A673 (cell line): ENCODE results near the gene OLFM1. TPM values are rescaled to one million over a fixed set of nuclear protein-coding genes. Genes with fewer than 3 reads are reported as not detected.

Source experiments
- BruUV-seq: library from RNA; stranded (reverse); fragments of 400-500 nt; replicated peaks from 2 replicates; lab custom pipeline; 2021; lab: Mats Ljungman, UMichigan
- CTCF ChIA-PET: fragments of 300-600 bp; sonication (Branson Sonifier 250); formaldehyde crosslinking; loops from one replicate; lab custom pipeline; 2022; ENCODE audit warnings: antibody characterized with exemption; lab: Charles Lee
- POLR2A ChIA-PET: fragments of 300-600 bp; sonication (Branson Sonifier 250); formaldehyde crosslinking; loops from one replicate; lab custom pipeline; 2022; ENCODE audit warnings: antibody characterized with exemption; ENCODE audit not compliant: low non-redundant PET; lab: Charles Lee
- DNase-seq: peaks from one replicate; pipeline ENCODE4 v3.0.0-alpha.2; 2015; ENCODE audit warnings: low spot score
- H3K27ac ChIP-seq: fragments of 200-600 bp; sonication (generic); 2 replicates; pipeline ENCODE4 v1.5.1; 2016; ENCODE audit warnings: mixed run types, low read depth, mild to moderate bottlenecking, mixed read lengths, antibody characterized with exemption, low read length; ENCODE audit not compliant: poor library complexity, severe bottlenecking
- H3K27me3 ChIP-seq: fragments of 200-600 bp; sonication (generic); replicated peaks from 2 replicates; pipeline ENCODE4 v1.6.1; 2017; ENCODE audit warnings: mixed run types, low read depth, mild to moderate bottlenecking, mixed read lengths, antibody characterized with exemption, low read length; ENCODE audit not compliant: insufficient read depth, poor library complexity
- H3K36me3 ChIP-seq: fragments of 200-600 bp; sonication (generic); 2 replicates; pipeline ENCODE4 v1.6.1; 2016; ENCODE audit warnings: mixed run types, mild to moderate bottlenecking, mixed read lengths, antibody characterized with exemption, low read length; ENCODE audit not compliant: insufficient read depth, poor library complexity, severe bottlenecking
- H3K4me1 ChIP-seq: fragments of 200-600 bp; sonication (generic); 2 replicates; pipeline ENCODE4 v1.6.1; 2017; ENCODE audit warnings: mixed run types, mild to moderate bottlenecking, mixed read lengths, antibody characterized with exemption, low read length; ENCODE audit not compliant: insufficient read depth, poor library complexity, severe bottlenecking
- H3K4me3 ChIP-seq: fragments of 200-600 bp; sonication (generic); 2 replicates; pipeline ENCODE4 v1.5.1; 2016; ENCODE audit warnings: low read depth, mixed run types, mild to moderate bottlenecking, mixed read lengths, low read length; ENCODE audit not compliant: poor library complexity, severe bottlenecking
- H3K9me3 ChIP-seq: fragments of 200-600 bp; sonication (generic); 2 replicates; pipeline ENCODE4 v1.6.1; 2016; ENCODE audit warnings: mixed run types, low read depth, mild to moderate bottlenecking, mixed read lengths, antibody characterized with exemption, low read length; ENCODE audit not compliant: poor library complexity, severe bottlenecking
- CTCF ChIP-seq: fragments of 300-800, 200-600 bp; sonication (generic); conservative IDR thresholded peaks from 2 replicates; pipeline ENCODE4 v1.5.1; 2017; ENCODE audit warnings: low read depth, mild to moderate bottlenecking, antibody characterized with exemption, low read length, moderate library complexity, mixed read lengths
- EZH2 ChIP-seq: fragments of 200-600 bp; sonication (generic); IDR thresholded peaks from 2 replicates; pipeline ENCODE4 v1.6.1; 2017; ENCODE audit warnings: borderline replicate concordance, low read depth, mild to moderate bottlenecking, mixed read lengths, antibody characterized with exemption, low read length; ENCODE audit not compliant: poor library complexity, severe bottlenecking
- intact Hi-C: fragments of 100-400 bp; cut with micrococcal nuclease; formaldehyde crosslinking; loops from one replicate; pipeline ENCODE4 v1.10.0; 2022; ENCODE audit not compliant: unreplicated experiment
- total RNA-seq: library from RNA; stranded (reverse); gene quantifications from 2 replicates; pipeline ENCODE4 v1.2.3, GENCODE V29; 2021

Gene OLFM1
- total RNA-seq, 1 experiment from 2014 or later, result 308 TPM

DNA sequence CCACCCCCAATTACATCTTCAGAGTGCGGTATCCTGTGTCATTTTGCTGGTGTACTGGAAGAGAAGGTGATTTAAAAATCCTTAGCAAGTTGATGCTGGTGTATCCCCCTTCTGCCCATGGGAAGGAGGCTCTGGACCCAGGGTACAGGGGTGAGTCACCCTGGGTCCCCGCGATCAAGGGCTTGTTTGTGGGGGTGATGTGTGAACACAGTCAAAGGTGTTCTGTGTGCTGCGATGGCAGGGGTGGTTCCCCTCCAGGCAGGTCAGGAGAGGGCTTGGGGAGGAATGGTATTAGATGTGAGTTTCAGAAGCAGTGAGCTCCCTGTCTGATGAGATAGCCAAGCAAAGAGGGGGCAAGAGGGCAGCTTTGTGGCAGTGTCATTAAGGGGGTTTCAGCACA lies 28.9 kb downstream of the OLFM1 start:
- BruUV-seq, result no TSS peak
- CTCF ChIA-PET, result no interaction called here

GRCh38 chr9:135116881-135117280 lies 29.4 kb downstream of the OLFM1 start:
- intact Hi-C loops, result no loop called here
- Histone ChIP-seq H3K4me1 (peaks cover 22% of the 10 kb centered on the region), H3K36me3 (peaks cover 69% of the 10 kb centered on the region), H3K4me3 (no peak overlapping the region), H3K27me3 (no peaks in the 10 kb centered on the region), H3K9me3 (no peaks in the 10 kb centered on the region), H3K27ac (peak overlapping the region; percentile 43)
- DNase-seq, result peak; percentile 80
- ChIA-PET POLR2A (interaction anchor here (0.6 kb wide), 1 partner anchor 15 kb away, joined by 5 read pairs; no protein-coding TSS in a partner anchor), CTCF (no interaction called here)
- BruUV-seq, result no TSS peak
- TF ChIP-seq EZH2 (no peak), CTCF (no peak)

More for the DNA sequence above, 28.9 kb downstream of the OLFM1 start:
- no peak overlapping the region for H3K4me3 ChIP-seq
- TF ChIP-seq EZH2 (no peak), CTCF (no peak)
- intact Hi-C loops, result no loop called here
- no peak for DNase-seq
- peak overlapping the region; percentile 41 for H3K27ac ChIP-seq
- POLR2A ChIA-PET, result no interaction called here
- H3K36me3 ChIP-seq, result peaks cover 66% of the 10 kb centered on the region
- H3K9me3 ChIP-seq, result no peaks in the 10 kb centered on the region
- peaks cover 22% of the 10 kb centered on the region for H3K4me1 ChIP-seq
- H3K27me3 ChIP-seq, result no peaks in the 10 kb centered on the region

DNA sequence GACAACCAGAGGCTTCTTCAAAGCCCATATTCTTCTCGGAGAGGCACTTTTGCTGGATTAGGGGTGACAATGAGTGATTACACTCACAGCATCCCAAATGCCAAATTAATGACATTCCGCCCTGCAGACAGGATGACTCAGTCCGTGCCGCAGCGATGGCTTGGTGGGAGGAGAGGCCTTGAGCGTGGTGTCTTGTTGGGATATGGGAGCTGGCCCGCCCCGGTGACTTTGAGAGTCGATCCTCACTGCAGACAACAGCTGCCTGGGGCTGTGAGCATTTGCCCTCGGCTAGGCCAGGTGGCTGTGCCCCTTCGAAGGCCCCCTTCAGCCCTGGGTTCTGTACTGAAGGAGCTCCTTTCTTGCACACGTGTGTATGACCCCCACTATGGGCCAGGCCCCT lies 29.8 kb downstream of the OLFM1 start:
- TF ChIP-seq CTCF (no peak), EZH2 (no peak)
- Histone ChIP-seq H3K27me3 (no peaks in the 10 kb centered on the region), H3K36me3 (peaks cover 68% of the 10 kb centered on the region), H3K27ac (peak overlapping the region; percentile 43), H3K9me3 (no peaks in the 10 kb centered on the region), H3K4me1 (peaks cover 22% of the 10 kb centered on the region), H3K4me3 (no peak overlapping the region)
- CTCF ChIA-PET, result no interaction called here
- BruUV-seq, result no TSS peak
- peak; percentile 90 for DNase-seq
- POLR2A ChIA-PET, result interaction anchor here (0.6 kb wide), 1 partner anchor 15 kb away, joined by 5 read pairs; no protein-coding TSS in a partner anchor
- intact Hi-C loops, result no loop called here
